Non-pigmented ciliary epithelial cell (primary cell): Measurements from ENCODE around the gene PTPRK.
A peak's percentile ranks its signal among the peaks of the same experiment; 100 is the strongest.

Source experiments
- DNase-seq: peaks from one replicate; pipeline ENCODE4 v3.0.0-alpha.2; 2010; ENCODE audit warnings: low read depth

Gene PTPRK

DNA sequence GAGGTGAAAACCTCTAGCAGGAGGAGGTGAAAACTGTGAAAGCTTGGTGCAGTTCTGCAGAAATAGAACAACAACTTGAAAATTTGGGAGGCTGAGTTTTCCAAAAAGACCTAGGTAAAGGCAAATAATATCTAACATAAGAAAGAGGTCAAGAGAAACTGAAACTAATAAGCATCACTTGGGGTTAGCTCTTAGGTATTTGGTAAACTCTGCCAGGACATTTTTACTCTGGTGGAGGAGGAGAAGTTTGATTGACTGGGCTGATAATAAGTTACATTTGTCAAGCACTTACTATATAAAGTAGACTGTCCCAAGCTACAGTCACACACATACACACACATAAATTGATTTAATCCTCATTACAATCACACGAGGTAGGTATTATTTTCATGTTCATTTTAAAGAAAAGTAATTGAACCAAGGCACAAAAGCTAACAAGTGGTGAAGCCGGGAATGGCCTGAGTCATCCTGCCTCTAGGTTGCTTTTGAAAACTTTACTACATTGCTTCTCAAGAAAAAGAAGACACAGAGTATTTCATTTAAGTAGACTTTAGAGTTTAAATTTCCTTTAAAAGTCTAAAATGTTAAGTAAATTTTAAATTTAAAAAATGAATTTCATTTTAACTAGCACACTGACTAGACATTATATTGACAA is 275.5 kb downstream of the PTPRK start:
- DNase-seq, result no peak

DNA sequence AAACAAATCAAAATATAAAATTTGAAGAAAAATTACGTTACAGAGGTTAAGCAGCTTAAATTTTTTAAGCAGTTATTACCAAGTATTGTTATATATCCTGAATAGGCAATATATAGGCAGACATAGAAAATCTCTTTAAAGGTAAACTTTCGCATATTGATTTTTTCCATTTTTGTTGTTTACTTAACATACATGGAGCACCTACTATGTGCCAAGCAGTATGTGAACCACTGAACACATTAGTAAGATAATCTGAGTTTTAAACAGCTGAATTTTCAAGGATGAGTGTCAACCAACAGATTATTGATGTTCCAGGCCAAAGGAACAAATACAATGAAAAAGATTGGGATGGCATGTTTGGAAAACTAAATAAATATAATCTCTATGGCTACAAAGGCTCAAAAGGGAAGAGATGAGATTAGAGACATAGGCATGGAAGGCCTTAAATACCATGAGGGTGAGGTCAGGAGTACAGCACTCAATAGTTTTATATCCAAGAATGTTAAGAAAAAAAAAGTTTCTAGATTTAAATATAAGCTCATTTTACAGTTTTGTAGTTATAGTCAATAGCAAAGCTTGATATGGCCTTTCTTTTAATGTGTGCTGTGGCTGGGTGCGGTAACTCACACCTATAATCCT is 277.5 kb downstream of the PTPRK start:
- DNase-seq, result peak; percentile 37

GRCh38 chr6:128241216-128241615 is 279.2 kb downstream of the PTPRK start:
- DNase-seq, result no peak

DNA sequence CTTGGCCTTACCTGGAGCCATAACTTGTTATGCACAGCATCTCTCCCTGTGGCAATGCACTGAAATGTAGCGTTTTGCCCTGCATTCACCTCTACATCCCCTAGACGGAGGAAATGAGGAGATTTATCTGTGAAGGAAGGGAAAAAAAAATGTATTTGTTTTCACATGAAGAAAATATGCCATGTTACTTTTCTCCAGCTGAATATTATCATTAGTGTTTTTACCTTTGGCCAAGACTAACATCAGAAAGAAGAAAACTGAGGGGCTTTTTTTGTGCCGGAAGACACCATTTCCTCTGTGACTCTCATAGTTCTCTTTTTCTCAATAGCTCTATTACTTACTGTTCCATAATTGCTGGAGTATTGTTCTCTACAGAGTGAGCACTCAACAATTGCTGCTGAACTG is 280.4 kb downstream of the PTPRK start:
- no peak for DNase-seq

DNA sequence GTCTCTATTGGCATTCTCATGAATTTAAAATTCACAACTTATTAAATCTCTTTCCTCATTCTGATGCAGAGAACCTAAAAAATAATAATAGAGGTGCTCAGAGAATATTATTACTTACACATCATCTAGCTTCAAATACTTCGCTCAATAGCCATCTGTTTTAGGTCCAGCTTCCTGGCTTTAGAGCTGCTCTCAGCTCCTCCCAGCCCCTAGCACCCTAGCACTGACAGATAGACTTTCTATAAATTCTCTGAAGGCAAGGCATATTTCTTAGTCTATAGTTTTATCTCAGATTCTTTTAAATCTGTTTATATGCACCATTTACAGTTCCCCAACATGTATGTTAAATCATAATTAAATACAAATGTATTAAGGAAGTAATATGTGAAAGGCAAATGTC is 281.3 kb downstream of the PTPRK start:
- DNase-seq, result no peak

GRCh38 chr6:128238225-128238624 is 282.2 kb downstream of the PTPRK start:
- DNase-seq, result no peak

DNA sequence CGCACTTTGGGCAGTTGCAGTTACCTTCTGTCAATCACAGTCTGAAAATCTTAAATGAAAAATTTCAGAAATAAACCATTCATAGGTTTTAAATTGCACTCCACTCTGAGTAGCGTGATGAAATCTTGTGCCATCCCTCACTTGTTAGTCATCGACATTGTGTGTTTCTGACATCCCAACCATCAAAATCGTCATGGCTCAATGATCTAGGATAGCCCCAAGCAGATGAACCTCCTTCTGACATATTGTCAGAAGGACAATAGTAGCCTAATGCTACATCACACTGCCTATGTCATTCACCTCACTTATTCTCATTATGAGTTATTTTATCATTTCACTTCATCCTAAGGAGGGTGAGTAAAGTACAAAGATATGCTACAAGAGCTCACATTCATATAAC is 284.8 kb downstream of the PTPRK start:
- no peak for DNase-seq

GRCh38 chr6:128233531-128233930 is 286.9 kb downstream of the PTPRK start:
- DNase-seq, result no peak

DNA sequence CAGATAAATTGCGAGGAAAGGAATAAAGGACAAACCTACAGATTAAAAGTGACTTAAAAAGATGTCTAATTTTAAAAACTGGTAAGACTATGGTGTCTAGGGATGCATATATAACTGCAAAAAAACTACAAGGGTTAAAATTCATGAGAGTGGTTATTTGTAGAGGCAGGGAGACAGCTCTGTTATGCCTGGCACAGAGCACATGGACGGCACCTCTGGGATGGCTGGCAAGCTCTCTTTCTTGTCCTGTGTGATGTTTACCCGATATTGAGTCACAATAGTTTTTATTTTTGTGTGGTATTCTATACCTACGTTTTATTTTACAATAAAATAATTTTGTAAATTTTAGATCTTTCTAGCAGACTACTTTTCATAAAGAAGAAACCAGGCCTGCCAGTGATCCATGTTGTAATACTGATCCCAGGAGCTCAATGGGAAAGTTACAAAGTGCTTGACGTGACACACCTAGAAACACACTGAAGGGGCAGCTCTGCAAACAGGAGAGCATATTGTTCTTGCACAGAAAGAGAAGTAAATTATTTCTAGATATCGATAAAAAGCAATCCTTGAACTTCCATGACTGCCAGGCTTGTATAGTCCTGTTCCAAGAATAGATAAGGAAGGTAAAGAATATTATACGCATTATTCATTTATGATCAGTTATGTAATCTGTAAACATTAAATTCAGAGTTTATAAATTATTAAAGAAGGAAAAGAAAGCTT is 290.0 kb downstream of the PTPRK start:
- no peak for DNase-seq

DNA sequence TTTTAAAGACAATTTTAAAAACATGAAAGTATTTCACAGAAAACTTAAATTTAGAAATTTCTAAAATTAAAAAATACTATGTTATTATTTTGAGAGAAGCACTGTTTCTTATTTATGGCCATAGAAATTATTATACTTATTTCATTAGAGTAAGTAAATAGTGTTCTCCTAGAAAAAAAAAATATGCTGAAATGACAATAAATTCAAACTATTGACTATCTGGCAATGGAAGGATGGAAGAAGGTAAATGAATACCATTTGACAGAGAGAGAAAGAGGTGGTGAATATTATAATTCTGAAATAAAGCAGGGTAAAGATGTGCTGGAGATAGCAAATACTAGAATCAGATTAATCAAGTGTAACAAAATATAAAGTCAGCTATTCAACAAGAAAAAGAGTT is 294.8 kb downstream of the PTPRK start:
- DNase-seq, result no peak

- no peak for DNase-seq
These were observed 303.5 kb downstream of the PTPRK start for GRCh38 chr6:128216917-128217316.

GRCh38 chr6:128209771-128210170 is 310.6 kb downstream of the PTPRK start:
- peak; percentile 72 for DNase-seq

DNA sequence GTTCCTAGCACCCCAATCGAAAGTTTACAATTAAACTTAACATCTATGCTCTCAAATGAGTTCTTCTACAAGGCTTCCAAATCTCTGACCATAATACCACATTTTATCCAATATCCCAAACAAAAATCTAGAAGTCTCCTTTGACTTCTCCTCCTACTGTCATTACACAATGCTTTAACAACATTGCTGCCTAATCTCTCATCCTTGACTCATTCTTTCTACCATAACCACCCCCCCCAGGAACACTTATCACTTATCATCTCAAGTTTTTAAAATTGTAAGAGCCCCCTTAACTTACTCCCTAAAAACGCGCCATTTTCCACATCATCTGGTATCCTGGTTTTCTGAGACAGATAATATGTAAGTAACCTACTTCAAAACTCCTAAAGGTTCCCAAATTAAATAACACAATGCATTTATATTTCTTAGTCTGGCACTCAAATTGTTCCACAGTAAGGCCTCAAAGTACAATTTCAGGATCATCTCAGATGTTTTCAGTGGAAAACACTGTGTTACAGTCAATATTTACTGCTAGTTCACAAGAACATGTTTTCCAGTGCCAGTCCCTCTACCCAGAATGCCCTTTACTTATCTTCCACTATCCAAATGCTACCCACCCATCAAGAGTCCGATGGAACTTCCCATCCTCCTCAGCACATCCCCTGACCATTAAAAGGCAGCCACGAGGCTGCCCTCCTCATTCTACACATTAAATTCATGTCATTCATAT is 311.4 kb downstream of the PTPRK start:
- no peak for DNase-seq

- DNase-seq, result no peak
These were observed 312.3 kb downstream of the PTPRK start for GRCh38 chr6:128208078-128208477.

DNA sequence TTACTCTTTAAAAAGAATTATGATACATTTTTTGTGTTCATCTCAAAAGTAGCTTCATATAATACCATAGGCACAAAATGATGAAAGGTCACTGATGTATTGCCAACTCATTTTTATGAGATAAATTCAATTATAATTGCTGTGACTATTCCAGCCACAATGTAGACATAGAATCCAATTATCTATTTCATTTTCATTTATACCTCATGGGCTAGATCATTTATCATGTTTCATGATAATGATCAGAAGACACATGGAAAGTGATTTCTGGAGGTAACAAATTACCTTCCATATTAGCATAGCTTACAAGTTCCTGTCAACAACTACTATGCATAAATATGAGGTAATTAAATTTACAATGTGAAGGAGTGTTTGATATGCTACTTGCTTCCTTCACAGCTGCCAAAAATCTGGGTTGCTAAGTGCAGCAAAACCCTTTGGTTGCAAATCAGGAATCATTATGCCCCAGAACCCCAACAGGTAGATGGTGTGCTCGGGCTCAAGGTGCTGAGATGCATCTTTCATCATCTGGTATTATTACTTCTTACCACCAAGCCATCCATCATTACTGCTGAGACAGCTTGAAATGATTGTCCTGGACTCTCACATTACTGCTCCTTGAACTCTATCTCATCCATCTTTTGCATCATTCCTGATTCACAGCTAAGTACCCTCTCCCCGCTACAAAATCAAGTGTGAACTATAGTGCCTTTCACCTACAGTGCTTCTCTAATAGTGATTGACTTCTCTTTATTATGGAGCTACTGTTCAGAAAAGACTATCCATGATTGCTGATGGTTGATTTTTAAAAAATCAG is 313.6 kb downstream of the PTPRK start:
- no peak for DNase-seq

DNA sequence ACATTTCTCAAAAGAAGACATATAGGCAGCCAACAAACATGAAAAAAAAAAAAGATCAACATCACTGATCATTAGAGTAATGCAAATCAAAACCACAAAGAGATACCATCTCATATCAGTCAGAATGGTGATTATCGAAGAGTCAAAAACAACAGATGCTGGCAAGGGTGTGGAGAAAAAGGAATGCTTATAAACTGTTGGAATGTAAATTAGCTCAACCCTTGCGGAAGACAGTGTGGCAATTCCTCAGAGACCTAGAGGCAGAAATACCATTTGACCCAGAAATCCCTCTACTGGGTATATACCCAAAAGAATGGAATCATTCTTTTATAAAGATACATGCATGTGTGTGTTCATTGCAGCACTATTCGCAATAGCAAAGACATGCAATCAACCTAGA is 315.8 kb downstream of the PTPRK start:
- no peak for DNase-seq

DNA sequence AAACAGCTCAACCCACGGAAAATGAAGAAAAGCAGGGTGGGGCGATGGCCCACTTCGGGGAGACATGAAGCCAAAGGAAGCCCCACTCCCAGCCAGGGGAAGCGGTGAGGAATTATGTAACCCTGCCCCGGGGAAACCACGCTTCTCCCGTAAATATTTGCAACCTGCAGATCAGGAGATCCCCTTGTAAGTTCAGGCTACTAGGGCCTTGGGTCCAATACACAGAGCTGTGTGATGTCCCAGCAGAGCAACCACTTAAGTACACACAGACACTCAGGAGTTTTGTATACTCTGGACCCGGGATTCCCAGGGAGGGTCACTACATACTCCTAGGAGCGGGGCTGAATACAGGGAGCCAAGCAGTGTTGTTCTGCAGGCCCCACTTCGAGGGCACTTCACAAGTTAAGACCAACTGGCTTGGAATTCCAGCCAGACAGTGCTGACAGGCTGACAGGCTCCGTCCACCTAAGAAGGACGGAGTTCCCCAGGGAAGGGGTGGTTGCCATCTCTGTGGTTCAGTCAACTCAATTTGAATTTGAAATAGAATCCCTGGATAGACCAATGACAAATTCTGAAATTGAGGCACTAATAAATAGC is 318.1 kb downstream of the PTPRK start:
- no peak for DNase-seq

DNA sequence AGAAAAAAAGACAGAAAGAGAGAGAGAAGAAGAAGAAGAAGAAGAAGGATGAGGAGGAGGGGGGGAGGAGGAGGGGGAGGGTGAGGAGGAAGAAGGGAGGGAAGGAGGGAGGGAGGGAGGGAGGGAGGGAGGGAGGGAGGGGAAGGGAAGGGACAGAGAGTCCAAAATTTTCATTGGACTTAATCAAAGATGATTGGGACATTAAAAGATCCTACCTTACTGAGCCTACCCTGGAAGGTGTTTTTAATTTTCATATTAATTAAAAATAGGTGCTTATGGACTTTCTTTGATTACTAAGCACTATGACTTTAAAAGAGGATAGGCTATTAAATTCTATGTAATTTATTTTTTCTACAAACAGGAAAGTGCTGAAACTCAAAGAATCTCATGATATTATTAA is 319.6 kb downstream of the PTPRK start:
- DNase-seq, result no peak

GRCh38 chr6:128199461-128199860 is 320.9 kb downstream of the PTPRK start:
- DNase-seq, result no peak

GRCh38 chr6:128192972-128193371 is 327.4 kb downstream of the PTPRK start:
- DNase-seq, result no peak

GRCh38 chr6:128188678-128189077 is 331.7 kb downstream of the PTPRK start:
- no peak for DNase-seq

- DNase-seq, result no peak
These were observed 333.7 kb downstream of the PTPRK start for GRCh38 chr6:128186729-128187128.
